Activated T-cell treated with anti-CD3 and anti-CD28 coated beads, Interleukin-2, amount 50 U/mL, for 72 hours (primary cell): Measurements from ENCODE around the gene EIF4G1. TPM values are rescaled to one million over a fixed set of nuclear protein-coding genes. Genes with fewer than 3 reads are reported as not detected.

Source experiments
- ATAC-seq, 2 donors: fragments of 150-1000 bp; cut with Tn5 transposase; replicated peaks in 1 of 2; 2 replicates each; pipeline ENCODE4 v1.10.0; 2021; ENCODE audit warnings: moderate library complexity in 2 of 2, mild to moderate bottlenecking in 1 of 2
- DNase-seq, 2 donors: peaks; one replicate each; pipeline ENCODE4 v3.0.0; 2021 to 2022; ENCODE audit warnings: mixed read lengths in 1 of 2
- H3K27ac Mint-ChIP-seq: one replicate; pipeline ENCODE4 v1.8.0; 2022; ENCODE audit warnings: mild to moderate bottlenecking, moderate library complexity, mixed read lengths
- H3K27me3 Mint-ChIP-seq: one replicate; pipeline ENCODE4 v1.8.0; 2022; ENCODE audit warnings: low read depth, mixed read lengths
- H3K36me3 Mint-ChIP-seq, 2 donors: one replicate each; pipeline ENCODE4 v1.8.0; 2022; ENCODE audit warnings: mixed read lengths in 2 of 2, mild to moderate bottlenecking in 1 of 2; ENCODE audit not compliant: insufficient read depth in 2 of 2
- H3K4me1 Mint-ChIP-seq: one replicate; pipeline ENCODE4 v1.8.0; 2022; ENCODE audit warnings: low read depth, mixed read lengths
- H3K4me3 Mint-ChIP-seq, 2 donors: one replicate each; pipeline ENCODE4 v1.8.0; 2022; ENCODE audit warnings: mild to moderate bottlenecking in 2 of 2, mixed read lengths in 2 of 2, moderate library complexity in 2 of 2
- H3K9me3 Mint-ChIP-seq, 2 donors: one replicate each; pipeline ENCODE4 v1.8.0; 2022; ENCODE audit warnings: mixed read lengths in 2 of 2
- total RNA-seq, 2 donors: library from RNA; stranded (reverse); gene quantifications; one replicate each; pipeline ENCODE4 v1.2.3, GENCODE V29; 2022

Gene EIF4G1
- total RNA-seq, 2 donors from 2014 or later: 274 to 305 TPM

DNA sequence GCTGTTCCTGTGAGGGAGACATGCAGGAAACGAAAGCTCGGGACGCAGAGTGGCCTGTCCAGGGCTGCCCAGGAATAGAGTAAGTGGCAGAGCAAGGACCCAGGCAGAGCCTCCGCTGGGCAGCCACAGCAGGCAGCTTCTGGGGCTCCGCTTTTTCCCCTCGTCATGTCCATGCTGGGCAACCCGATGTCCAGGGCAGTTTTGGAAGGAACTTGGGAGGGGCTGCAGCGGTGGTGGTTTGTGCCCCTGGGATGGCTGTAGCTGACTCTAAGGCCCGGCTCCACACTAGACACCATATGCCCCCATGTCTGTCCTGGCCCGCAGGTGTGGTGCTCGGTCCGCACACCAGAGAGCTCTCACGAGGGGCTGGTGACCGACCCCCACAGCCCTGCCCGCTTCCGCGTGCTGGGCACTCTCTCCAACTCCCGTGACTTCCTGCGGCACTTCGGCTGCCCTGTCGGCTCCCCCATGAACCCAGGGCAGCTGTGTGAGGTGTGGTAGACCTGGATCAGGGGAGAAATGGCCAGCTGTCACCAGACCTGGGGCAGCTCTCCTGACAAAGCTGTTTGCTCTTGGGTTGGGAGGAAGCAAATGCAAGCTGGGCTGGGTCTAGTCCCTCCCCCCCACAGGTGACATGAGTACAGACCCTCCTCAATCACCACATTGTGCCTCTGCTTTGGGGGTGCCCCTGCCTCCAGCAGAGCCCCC, 22.5 kb upstream of the EIF4G1 start:
- H3K9me3 Mint-ChIP-seq: no peaks in the 10 kb centered on the region
- DNase-seq (no peak), ATAC-seq (no peak)
- H3K27ac Mint-ChIP-seq: no peak overlapping the region
- H3K27me3 Mint-ChIP-seq: peaks cover 4% of the 10 kb centered on the region
- H3K4me1 Mint-ChIP-seq: no peaks in the 10 kb centered on the region
- no peaks in the 10 kb centered on the region for H3K36me3 Mint-ChIP-seq
- H3K4me3 Mint-ChIP-seq: no peak overlapping the region

DNA sequence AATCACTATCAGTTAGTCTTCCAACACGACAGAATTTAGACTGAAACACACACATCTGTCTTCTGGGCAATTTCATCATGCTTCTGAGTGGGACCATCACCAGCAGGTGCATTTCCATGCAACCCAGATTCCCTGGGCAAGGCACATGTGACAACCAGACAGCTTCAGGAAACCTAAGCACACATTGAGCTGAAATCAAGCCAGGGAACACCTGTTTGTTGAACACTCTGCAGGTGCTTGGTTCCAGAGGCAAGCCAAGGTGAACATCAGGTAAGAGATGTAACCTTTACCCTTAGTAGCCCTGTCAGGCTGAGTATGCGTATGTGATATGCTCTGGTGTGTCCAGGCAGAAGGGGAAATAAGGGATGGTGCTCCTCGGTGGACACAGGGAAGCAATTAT, 18.6 kb upstream of the EIF4G1 start:
- H3K4me3 Mint-ChIP-seq: no peak overlapping the region
- no peak overlapping the region for H3K27ac Mint-ChIP-seq

DNA sequence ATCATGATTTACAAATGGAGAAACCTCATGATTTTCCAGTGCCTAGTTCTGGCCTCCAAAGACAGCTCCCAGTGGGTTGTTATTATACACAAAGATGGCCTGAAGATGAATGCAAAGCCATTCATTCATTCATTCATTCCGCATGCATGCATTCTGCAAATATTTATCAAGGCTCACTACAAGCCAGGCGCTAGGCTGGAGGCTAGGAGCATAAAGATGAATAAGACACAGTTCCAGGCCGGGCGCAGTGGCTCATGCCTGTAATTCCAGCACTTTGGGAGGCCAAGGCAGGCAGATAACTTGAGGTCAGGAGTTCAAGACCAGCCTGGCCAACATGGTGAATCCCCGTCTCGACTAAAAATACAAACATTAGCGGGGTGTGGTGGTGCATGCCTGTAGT, 17.8 kb upstream of the EIF4G1 start:
- ATAC-seq (no peak), DNase-seq (no peak)
- Mint-ChIP-seq H3K4me3 (no peak overlapping the region), H3K9me3 (no peaks in the 10 kb centered on the region), H3K36me3 (peaks cover 5% of the 10 kb centered on the region in 2 donors), H3K4me1 (peaks cover 29% of the 10 kb centered on the region), H3K27me3 (no peaks in the 10 kb centered on the region), H3K27ac (no peak overlapping the region)

More for the DNA sequence above, 18.6 kb upstream of the EIF4G1 start:
- no peaks in the 10 kb centered on the region for H3K9me3 Mint-ChIP-seq
- peaks cover 21% of the 10 kb centered on the region for H3K4me1 Mint-ChIP-seq
- DNase-seq (no peak), ATAC-seq (no peak)
- H3K36me3 Mint-ChIP-seq: peaks cover under 1 to 5% of the 10 kb centered on the region in 2 donors
- H3K27me3 Mint-ChIP-seq: no peaks in the 10 kb centered on the region

DNA sequence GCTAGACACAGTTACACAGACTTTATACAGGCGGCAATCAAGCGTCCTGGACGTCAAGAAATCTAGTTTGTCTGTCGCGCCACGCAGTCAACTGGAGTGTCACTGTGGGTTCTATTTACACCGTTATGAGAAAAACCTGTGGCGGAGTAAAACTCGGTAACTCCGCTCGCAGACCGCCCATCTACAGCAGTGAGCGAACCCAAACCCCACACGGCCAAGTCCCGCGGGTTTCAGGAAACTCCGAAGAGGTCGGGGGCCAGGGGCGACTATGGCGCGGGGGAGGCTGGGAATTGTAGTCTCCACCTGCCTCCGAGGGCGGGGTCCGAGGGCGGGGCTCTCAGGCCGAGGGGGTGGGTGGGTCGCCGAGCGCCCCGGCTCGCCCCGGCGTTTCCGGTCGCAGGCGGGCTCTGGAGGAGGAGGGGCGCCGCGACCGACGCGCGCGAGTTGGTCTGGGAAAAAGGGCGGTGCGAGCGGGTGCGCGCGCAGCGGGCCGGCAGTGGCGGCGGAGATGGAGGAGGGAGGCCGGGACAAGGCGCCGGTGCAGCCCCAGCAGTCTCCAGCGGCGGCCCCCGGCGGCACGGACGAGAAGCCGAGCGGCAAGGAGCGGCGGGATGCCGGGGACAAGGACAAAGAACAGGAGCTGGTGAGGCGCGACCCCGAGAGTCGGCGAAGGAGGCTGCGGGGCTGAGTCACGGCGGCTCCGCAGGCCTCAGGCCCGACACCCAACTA, 15.5 kb upstream of the EIF4G1 start, which contains the start of gene PSMD2:
Gene PSMD2, plus strand, starts transcription at position 483 of the 729 bp plus-strand sequence. Its CDS starts 26 bp downstream, at position 509.
- peak; percentile 98 to 99 for DNase-seq
- peak within 1 kb of the TSS; percentile 94 for H3K27ac Mint-ChIP-seq

DNA sequence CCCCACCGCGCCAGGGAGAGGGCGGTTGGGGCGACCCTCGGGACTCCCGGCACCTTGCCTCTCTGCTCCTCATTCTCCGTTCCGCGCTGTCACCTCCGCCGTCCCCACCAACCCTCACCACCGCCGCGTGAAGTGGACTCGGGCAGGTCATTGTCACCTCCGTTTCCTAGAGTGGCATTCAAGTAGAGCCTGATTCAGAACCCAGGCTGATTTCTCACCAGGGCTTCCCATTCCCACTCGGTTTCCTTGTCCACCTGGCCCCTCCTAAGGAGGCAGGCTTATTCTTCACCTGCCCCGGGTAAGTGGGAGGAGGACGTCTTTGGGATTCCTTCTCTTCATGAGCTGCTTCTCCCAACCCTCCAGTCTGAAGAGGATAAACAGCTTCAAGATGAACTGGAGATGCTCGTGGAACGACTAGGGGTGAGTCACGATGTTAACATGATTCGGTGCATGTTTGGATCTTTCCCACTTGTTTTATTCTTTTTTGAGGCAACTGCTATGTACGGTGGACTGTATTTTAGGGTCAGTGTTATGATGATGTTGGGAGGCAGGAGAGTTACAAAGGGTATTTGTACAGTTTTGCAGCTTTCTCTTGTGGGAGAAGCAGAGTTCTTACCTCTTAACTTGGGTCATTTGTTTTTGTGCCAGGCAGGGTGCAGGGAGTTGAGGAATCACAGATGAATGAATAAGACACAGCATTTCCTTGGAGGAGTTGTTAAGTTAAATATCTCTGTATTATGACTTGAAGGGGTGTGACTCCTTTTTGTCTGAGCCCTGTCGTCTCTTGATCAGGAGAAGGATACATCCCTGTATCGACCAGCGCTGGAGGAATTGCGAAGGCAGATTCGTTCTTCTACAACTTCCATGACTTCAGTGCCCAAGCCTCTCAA, 14.7 kb upstream of the EIF4G1 start:
- H3K9me3 Mint-ChIP-seq: no peaks in the 10 kb centered on the region
- H3K27me3 Mint-ChIP-seq: no peaks in the 10 kb centered on the region
- H3K36me3 Mint-ChIP-seq: peaks cover 10 to 14% of the 10 kb centered on the region in 2 donors
- peak overlapping the region; percentile 86 to 93 for H3K4me3 Mint-ChIP-seq
- ATAC-seq: no peak
- DNase-seq: no peak
- peak overlapping the region; percentile 94 for H3K27ac Mint-ChIP-seq
- peaks cover 32% of the 10 kb centered on the region for H3K4me1 Mint-ChIP-seq

More for the DNA sequence above, 15.5 kb upstream of the EIF4G1 start, which contains the start of gene PSMD2:
- H3K27me3 Mint-ChIP-seq: no peaks in the 10 kb centered on the region
- H3K36me3 Mint-ChIP-seq: peaks cover 9 to 10% of the 10 kb centered on the region in 2 donors
- H3K4me1 Mint-ChIP-seq: peaks cover 32% of the 10 kb centered on the region
- peak within 1 kb of the TSS; percentile 86 to 93 for H3K4me3 Mint-ChIP-seq
- peak; percentile 95 for ATAC-seq
- H3K9me3 Mint-ChIP-seq: no peaks in the 10 kb centered on the region

DNA sequence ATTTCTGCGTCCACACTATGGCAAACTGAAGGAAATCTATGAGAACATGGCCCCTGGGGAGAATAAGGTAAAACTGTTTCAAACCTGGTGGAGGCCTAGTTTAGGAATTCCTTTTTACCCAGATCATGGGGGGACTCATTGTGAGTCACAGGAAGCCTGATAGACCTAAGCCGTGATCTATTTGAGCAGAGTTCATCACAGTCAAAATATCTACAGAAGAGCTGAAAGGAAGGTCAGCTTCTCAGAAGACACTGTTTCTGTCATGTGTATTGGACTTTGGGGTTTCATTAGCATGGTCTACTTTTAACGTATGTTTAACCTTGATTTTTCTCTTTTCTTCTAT, 14.1 kb upstream of the EIF4G1 start:
- H3K4me3 Mint-ChIP-seq: peak overlapping the region; percentile 86 to 93
- DNase-seq (no peak), ATAC-seq (no peak)
- H3K36me3 Mint-ChIP-seq: peaks cover 10 to 14% of the 10 kb centered on the region in 2 donors
- peak overlapping the region; percentile 94 for H3K27ac Mint-ChIP-seq
- peaks cover 32% of the 10 kb centered on the region for H3K4me1 Mint-ChIP-seq
- no peaks in the 10 kb centered on the region for H3K27me3 Mint-ChIP-seq
- H3K9me3 Mint-ChIP-seq: no peaks in the 10 kb centered on the region

DNA sequence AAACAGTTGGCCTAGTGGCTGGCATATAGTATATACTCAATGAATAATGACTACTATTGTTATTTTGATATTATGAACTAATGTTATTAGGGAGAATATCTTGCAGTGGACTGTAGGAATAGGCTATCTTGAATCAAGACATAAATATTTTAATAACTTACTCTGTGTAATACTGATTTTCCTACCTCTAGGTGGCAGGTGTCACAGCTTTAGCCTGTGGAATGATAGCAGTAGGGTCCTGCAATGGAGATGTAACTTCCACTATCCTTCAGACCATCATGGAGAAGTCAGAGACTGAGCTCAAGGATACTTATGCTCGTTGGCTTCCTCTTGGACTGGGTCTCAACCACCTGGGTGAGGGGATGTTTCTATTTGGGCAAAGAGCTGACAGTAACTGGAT, 8.8 kb upstream of the EIF4G1 start:
- DNase-seq (no peak), ATAC-seq (peak in 1 of 2 donors; percentile 58)
- H3K36me3 Mint-ChIP-seq: peaks cover 5 to 37% of the 10 kb centered on the region in 2 donors
- H3K4me3 Mint-ChIP-seq: no peak overlapping the region
- H3K4me1 Mint-ChIP-seq: peaks cover 13% of the 10 kb centered on the region
- no peak overlapping the region for H3K27ac Mint-ChIP-seq
- no peaks in the 10 kb centered on the region for H3K9me3 Mint-ChIP-seq
- no peaks in the 10 kb centered on the region for H3K27me3 Mint-ChIP-seq

DNA sequence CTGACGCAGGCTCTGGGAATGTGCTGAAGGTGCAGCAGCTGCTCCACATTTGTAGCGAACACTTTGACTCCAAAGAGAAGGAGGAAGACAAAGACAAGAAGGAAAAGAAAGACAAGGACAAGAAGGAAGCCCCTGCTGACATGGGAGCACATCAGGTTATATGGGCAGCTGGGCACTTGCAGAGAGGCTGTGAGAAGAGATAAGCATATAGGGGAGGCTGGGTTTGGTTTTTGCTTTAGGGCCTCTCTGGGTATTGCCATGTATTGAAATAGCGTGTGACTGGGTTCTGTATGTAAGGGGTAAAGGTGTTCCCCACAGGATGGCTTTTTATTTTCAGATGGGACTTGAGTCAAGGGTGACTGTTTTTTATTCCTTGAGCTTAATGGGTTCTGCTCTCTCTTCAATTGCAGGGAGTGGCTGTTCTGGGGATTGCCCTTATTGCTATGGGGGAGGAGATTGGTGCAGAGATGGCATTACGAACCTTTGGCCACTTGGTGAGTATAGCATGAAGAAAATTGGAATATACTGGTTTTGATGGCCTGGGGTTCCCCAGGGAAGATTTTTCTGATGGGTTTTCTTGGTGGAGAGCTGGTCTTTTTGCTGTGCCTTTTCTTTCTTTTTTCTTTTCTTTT, 7.9 kb upstream of the EIF4G1 start:
- H3K4me3 Mint-ChIP-seq: no peak overlapping the region
- ATAC-seq (no peak), DNase-seq (no peak)
- no peak overlapping the region for H3K27ac Mint-ChIP-seq
- H3K27me3 Mint-ChIP-seq: no peaks in the 10 kb centered on the region
- H3K4me1 Mint-ChIP-seq: peaks cover 4% of the 10 kb centered on the region
- H3K36me3 Mint-ChIP-seq: peaks cover 5 to 34% of the 10 kb centered on the region in 2 donors
- no peaks in the 10 kb centered on the region for H3K9me3 Mint-ChIP-seq

DNA sequence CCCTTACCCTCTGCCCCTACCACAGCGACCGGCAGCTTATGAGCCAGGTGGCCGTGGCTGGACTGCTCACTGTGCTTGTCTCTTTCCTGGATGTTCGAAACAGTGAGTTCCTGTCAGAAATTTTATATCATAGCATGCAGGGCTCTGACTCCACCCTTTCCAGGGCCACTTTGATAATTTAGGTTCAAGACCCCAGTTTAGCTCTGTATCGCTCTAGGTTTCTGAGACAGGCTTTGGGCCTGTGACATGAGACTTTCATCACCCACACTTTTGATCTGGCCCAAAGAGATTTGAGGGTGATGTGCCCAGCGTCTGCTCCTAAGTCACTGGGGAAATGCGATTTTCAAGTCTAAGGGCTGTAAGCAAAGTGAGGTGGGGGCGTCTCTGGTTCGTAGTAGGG, 6.5 kb upstream of the EIF4G1 start:
- DNase-seq (no peak), ATAC-seq (no peak)
- Mint-ChIP-seq H3K4me1 (no peaks in the 10 kb centered on the region), H3K27ac (no peak overlapping the region), H3K27me3 (no peaks in the 10 kb centered on the region), H3K36me3 (peaks cover 2 to 27% of the 10 kb centered on the region in 2 donors), H3K9me3 (no peaks in the 10 kb centered on the region), H3K4me3 (no peak overlapping the region)

DNA sequence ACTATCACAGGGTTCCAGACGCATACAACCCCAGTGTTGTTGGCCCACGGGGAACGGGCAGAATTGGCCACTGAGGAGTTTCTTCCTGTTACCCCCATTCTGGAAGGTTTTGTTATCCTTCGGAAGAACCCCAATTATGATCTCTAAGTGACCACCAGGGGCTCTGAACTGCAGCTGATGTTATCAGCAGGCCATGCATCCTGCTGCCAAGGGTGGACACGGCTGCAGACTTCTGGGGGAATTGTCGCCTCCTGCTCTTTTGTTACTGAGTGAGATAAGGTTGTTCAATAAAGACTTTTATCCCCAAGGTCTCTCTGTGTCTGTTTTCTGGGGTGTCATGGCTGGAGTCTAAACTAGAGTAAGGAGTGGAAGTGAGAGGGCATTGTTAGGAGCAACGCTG, 5.7 kb upstream of the EIF4G1 start:
- DNase-seq (no peak), ATAC-seq (no peak)
- Mint-ChIP-seq H3K4me3 (no peak overlapping the region), H3K27ac (no peak overlapping the region), H3K27me3 (no peaks in the 10 kb centered on the region), H3K9me3 (no peaks in the 10 kb centered on the region), H3K4me1 (peaks cover under 1% of the 10 kb centered on the region), H3K36me3 (peaks cover 2 to 27% of the 10 kb centered on the region in 2 donors)

DNA sequence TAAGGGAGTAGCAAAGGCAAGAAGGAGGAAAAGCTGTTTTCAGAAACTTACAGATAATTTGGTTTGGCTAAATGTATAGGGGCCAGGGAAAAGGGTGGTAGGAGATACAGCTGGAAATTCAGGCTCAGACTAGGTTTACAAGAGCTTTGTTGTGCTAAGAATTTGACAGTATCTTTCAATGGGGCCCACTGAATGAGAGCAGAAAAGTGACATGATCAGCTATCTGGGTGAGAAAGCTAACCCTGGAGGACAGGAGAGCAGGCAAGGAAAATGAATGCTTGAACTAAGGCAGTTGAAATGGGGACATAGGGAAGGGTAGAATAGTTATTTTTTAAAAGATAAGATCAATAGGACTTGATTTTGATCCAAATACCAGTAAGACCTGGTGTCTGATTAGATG, 2.8 kb upstream of the EIF4G1 start:
- DNase-seq (no peak), ATAC-seq (no peak)
- Mint-ChIP-seq H3K4me1 (peaks cover 15% of the 10 kb centered on the region), H3K9me3 (no peaks in the 10 kb centered on the region), H3K4me3 (no peak overlapping the region), H3K36me3 (peaks cover 5 to 23% of the 10 kb centered on the region in 2 donors), H3K27ac (no peak overlapping the region), H3K27me3 (no peaks in the 10 kb centered on the region)

DNA sequence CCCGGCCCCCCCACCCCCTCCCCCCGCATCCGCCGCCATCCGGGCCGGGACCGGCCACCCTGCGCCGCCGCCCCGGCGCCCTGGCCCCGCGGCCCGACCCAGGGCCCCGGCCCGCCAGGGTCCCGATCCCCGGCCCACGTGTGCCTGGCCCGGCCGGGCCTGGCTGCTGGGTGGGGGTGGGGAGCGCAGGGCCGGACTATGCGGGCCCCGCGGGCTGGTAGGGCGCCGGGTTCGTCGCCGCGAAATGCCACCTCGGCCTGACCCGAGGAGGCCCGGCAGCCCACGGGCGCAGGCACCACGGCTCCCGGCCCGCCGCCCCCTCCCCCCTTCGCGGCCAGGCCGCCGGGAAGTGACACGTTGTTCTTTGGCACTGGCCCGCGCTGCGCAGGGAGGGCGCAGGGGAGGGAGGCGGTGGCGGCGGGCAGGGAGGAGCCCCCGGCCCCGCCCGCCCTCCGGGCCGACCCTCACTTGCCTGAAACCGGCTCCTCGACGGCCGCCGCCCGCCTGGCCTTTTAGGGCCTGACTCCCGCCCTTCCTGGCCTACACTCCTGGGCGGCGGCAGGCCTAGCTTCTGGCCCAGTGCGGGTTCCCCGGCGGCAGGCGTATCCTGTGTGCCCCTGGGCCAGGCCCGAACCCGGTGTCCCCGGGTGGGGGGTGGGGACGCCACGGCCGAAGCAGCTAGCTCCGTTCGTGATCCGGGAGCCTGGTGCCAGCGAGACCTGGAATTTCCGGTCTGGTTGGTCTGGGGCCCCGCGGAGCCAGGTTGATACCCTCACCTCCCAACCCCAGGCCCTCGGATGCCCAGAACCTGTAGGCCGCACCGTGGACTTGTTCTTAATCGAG, 515 bp downstream of the EIF4G1 start:
- Mint-ChIP-seq H3K27me3 (no peaks in the 10 kb centered on the region), H3K9me3 (no peaks in the 10 kb centered on the region), H3K4me3 (peak overlapping the region; percentile 80 to 92), H3K4me1 (peaks cover 41% of the 10 kb centered on the region), H3K27ac (peak overlapping the region; percentile 90), H3K36me3 (peaks cover 13 to 24% of the 10 kb centered on the region in 2 donors)
- DNase-seq (peak; percentile 64 to 73), ATAC-seq (peak; percentile 52 to 60)
